HG03442 (cell line): ENCODE results near the gene SLC34A1.
"Not testable (repeated sequence)": the region's sequence is repeated elsewhere in the genome, so short reads cannot be mapped to it uniquely, and the experiment has no call there.

Experiments used
- ATAC-seq: cut with Tn5 transposase; IDR thresholded peaks from one replicate; pipeline ENCODE4 v1.9.1; 2021; ENCODE audit warnings: mild to moderate bottlenecking, moderate library complexity; ENCODE audit not compliant: unreplicated experiment

The SLC34A1 gene

GRCh38 chr5:177384134-177384533 lies at the start of gene SLC34A1:
TSS of gene SLC34A1 (plus strand) at chr5:177384434. CDS start at chr5:177385742, 1,308 bp downstream.
- ATAC-seq, result no peak

- ATAC-seq, result no peak
Observed at GRCh38 chr5:177334781-177335700, 49.2 kb upstream of the SLC34A1 start.

GRCh38 chr5:177335701-177336065 lies 48.6 kb upstream of the SLC34A1 start:
- ATAC-seq, result no peak

- ATAC-seq, result no peak
Observed at GRCh38 chr5:177336112-177336511, 48.1 kb upstream of the SLC34A1 start.

- ATAC-seq, result no peak
Observed at GRCh38 chr5:177336603-177337494, 47.4 kb upstream of the SLC34A1 start.

- no peak for ATAC-seq
Observed at GRCh38 chr5:177338251-177339106, 45.8 kb upstream of the SLC34A1 start.

- no peak for ATAC-seq
Observed at GRCh38 chr5:177339107-177339638, 45.1 kb upstream of the SLC34A1 start.

GRCh38 chr5:177343000-177343399 lies 41.2 kb upstream of the SLC34A1 start:
- ATAC-seq, result not testable (repeated sequence)

- ATAC-seq, result no peak
Observed at GRCh38 chr5:177343777-177344176, 40.5 kb upstream of the SLC34A1 start.

- ATAC-seq, result no peak
Observed at GRCh38 chr5:177344891-177345290, 39.3 kb upstream of the SLC34A1 start.

GRCh38 chr5:177346820-177347219 lies 37.4 kb upstream of the SLC34A1 start:
- no peak for ATAC-seq

GRCh38 chr5:177347699-177348098 lies 36.5 kb upstream of the SLC34A1 start:
- no peak for ATAC-seq

GRCh38 chr5:177349362-177349647 lies 34.9 kb upstream of the SLC34A1 start:
- no peak for ATAC-seq

- no peak for ATAC-seq
Observed at GRCh38 chr5:177349762-177350161, 34.5 kb upstream of the SLC34A1 start.

- peak; percentile 11 for ATAC-seq
Observed at GRCh38 chr5:177350776-177351391, 33.4 kb upstream of the SLC34A1 start.

- peak; percentile 95 for ATAC-seq
Observed at GRCh38 chr5:177351392-177352329, 32.6 kb upstream of the SLC34A1 start, which contains the start of gene LMAN2. TSS of gene LMAN2 (minus strand) at chr5:177351668. CDS start at chr5:177351647, 21 bp downstream.

- ATAC-seq, result no peak
Observed at GRCh38 chr5:177353093-177353492, 31.1 kb upstream of the SLC34A1 start.

GRCh38 chr5:177354256-177354655 lies 30.0 kb upstream of the SLC34A1 start:
- no peak for ATAC-seq

- no peak for ATAC-seq
Observed at GRCh38 chr5:177354711-177355110, 29.5 kb upstream of the SLC34A1 start.
